Hematopoietic multipotent progenitor cell treated with erythropoietin and hydrocortisone succinate and interleukin-3 and kit ligand, for 15 days (in vitro differentiated cells): ENCODE data around the gene RCOR1.
"Not testable (repeated sequence)": the region's sequence is repeated elsewhere in the genome, so short reads cannot be mapped to it uniquely, and the experiment has no call there.

Source experiments
- DNase-seq: peaks from one replicate; pipeline ENCODE4 v3.0.0-alpha.2; 2015; ENCODE audit warnings: low spot score

Gene RCOR1

GRCh38 chr14:102591944-102592762 is at the start of gene RCOR1:
Gene RCOR1 (plus strand): TSS chr14:102592649. CDS start chr14:102592887, 238 bp downstream.
- peak; percentile 97 for DNase-seq

- no peak for DNase-seq
These were observed 48.3 kb upstream of the RCOR1 start for GRCh38 chr14:102544046-102544746.

- DNase-seq = peak; percentile 62
These were observed 47.5 kb upstream of the RCOR1 start for GRCh38 chr14:102544747-102545460.

DNA sequence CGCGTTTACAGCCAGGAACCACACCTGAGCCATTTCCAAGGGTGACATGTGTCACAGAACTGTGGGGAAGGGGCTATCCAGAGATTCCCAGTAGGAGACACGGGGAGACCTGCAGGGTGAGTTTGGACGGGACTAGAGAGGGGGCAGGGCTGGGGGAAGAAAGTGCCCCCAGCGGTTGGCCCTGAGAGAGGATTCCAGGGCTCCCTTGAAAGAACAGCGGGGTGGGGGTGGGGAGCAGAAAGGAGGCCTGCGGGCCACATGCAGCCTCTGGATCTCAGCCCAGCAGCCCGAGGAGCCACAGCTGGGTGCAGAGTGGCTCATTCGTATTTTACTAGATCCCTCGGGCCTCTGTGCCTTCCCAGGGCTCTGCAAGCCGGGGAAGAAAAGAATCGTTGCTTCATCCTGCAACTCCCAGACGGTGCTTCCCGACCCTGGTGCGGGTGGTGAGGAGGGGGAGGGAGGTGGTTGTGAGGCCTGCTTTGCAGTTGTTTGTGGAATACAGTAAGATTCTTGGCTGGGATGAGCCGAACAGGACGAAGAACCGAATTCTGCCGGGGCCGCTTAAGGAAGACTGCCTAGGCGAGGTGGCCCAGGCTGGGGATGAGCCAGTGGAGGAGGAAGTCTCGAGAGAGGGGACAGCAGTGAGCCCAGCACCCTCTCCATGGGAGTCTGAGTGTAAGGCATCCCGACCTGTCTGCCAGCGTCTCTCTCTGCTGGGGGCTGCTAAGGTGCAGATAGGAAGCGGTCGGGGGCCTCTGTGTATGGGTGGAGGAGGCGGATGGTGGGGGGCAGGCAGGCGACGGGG is 46.8 kb upstream of the RCOR1 start:
- no peak for DNase-seq

- DNase-seq = no peak
These were observed 43.7 kb upstream of the RCOR1 start for GRCh38 chr14:102548616-102549240.

- not testable (repeated sequence) for DNase-seq
These were observed 41.5 kb upstream of the RCOR1 start for GRCh38 chr14:102550927-102551401.

DNA sequence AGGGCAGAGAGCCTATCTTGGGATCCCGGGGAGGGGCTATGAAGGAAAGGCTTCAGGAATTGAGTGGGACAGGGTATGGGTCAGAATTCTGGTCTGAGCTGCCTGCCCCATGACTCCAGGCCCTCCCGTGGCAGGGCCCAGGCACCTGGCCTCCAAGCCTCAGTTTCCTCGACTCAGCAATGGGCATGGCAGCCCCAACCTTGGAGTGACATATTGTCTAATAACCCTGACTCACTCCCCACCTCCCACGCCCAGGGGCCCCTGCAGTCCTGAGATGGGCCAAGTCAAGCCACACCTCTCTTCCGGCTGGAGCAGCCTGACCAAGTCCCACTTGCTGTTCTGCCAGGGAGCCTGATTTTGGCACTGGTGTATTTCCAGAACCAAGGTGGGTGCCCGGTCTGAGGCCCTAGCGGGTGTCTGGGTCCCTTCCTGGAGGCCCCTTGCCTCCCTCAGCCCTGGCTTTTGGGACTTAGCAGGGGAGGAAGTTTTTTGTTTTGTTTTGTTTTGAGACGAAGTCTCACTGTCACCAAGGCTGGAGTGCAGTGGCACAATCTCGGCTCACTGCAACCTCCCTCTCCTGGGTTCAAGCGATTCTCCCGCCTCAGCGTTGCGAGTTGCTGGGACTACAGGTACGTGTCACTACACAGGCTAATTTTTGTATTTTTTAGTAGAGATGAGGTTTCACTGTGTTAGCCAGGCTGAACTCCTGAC is 40.3 kb upstream of the RCOR1 start:
- peak; percentile 79 for DNase-seq

DNA sequence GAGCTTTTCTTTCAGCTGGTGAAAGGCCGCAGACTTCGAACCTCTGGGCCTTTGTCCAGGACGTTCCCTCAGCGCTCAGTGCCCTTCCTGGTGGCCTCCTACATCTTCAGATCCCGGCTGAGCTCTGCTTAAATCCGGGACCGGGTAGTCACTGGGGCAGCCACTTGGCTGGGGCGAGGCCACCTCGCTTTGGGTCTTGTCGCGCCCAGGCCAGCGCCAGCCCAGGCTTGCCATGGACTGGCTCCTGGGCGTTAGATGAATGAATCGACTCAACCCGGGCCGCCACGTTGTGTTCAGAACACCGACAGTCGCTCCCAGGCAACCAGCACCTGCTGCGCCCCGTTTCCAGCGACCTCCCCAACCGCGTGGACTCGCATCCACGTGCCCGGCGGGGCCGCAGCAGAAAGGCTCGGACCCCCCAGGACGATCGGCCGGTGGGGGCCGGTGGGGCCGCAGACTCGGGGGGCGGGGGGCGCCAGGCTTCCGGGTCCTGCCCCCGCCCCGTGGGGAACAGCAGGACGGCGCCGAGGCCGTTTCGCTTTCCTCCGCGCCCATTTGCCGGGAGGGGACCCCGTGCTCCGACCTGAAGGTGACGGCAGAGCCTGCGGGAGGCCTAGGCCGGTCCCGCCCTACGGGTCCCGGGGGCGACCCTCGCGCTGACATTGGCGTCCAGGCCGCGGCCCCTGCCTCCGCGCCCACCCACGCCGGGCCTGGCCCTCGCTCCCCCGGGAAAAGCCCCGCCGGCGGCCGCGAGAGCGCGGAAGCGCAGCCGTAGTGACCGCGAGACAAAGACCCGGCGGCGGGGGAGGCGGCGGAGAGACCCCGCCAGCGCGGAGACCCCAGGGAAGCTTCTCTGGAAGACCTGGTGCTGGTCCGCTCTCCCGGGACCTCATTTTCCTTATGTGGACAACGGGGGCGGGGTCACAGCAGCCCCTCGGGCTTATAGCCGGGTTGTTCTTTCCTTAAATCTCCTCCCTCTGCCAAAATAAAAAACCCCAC is 37.3 kb upstream of the RCOR1 start:
- peak; percentile 36 for DNase-seq

DNA sequence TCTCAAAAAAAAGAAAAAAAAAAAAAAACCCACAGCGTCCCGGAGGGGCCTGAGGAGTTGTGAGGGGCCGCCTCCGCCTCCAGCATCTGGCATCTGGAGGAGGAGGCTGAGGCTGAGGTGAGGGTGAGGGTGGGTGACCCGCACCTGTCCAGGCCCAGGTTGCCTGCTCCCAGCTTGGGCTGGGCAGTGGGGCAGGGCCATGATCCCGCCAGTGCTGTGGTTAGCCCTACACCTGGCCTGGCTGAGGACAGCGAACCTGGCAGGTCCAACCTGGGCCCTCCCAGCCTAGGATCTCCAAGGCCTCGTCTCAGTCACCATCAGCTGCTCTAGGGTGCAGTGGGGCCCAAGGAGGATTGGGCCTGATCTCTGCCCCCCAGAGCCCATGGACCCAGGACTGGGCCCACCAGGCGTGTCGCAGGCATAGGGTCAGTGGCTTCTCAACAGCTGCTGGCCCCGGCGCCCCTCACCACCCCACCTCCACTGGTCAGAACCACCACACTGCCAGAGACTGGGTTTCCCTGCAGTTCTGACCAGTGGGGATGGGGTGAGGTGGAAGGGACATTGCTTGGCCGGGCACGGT is 36.3 kb upstream of the RCOR1 start:
- DNase-seq = no peak

DNA sequence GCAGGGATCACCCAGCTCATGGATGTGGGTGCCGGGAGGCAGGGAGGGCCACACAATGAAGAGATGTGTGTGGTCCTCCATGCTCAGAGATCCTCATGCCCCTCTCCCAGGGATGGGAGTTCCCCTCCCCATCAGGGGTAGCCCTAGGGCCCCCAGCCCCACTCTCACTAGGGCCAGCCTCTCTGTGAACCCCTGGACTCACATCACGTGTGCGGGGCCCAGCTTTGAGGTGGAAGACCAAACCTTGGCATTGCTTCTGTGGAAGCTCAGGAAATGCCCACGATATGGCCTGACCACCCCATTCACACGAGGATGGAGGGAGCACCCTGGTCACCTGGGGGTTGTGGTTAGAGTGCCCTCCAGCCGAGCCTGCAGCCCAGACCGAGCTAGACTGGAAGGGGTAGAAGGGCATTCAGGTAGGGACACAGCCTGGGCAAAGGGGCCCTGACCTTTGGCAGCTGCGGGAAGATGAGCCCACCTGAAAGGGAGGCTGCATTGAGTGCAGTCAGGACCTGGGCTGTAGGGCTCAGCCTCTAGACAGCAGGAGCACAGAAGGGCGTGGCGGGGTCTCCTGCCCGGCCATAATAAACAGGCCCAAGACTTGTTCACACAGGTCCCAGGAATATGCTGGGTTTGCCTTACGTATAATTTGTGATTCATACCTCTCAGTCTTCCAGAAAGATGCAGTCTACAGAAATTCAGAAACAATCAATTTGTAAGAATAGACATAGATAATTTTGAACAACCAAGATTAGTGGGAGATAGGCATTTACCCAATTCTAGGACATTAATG is 34.8 kb upstream of the RCOR1 start:
- DNase-seq = no peak

DNA sequence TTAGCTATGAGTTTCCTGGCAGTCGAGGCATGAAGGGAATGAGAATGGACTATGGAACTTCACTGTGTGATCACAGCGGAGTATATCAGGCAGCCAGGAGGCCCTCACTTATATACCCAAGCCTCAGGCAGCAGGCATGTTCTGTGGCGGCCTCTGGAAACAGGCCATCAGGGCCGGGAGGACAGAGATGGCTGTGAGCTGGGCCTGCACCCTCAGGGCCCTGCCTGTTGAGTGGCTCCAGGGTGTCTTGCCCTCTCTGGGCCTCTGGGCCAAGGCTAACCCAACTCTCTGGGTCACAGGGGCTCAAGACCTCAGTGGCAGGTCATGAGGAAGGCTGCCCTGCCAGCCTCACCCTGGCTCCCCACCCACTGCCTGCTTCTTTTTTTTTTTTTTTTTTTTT is 33.9 kb upstream of the RCOR1 start:
- no peak for DNase-seq

GRCh38 chr14:102560458-102561261 is 31.8 kb upstream of the RCOR1 start:
- no peak for DNase-seq

GRCh38 chr14:102565331-102565887 is 27.0 kb upstream of the RCOR1 start:
- DNase-seq = no peak

GRCh38 chr14:102565959-102566358 is 26.5 kb upstream of the RCOR1 start:
- no peak for DNase-seq

DNA sequence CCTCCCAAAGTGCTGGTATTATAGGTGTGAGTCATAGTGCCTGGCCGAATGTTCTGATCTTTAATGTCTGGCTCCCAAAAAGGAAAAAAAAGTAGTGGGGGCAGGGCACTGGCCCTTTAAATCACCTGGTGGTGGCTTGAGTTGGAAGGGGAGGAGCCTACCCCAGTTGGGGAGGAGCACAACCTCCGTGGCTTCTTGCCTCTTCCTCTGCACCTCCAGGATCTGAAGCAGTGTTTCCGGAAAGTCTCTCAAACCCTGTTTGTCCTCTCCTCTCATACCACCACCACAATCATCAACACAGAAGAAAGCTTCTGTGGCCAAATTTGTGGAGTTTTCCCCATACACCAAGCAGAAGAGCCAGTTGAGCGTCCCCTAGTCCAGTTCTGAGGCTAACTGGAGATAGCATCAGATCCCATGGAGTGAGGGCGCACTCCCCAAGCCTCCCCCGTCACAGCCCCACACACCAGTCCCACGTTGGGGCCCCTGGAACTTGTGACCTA is 24.3 kb upstream of the RCOR1 start:
- DNase-seq = peak; percentile 24

DNA sequence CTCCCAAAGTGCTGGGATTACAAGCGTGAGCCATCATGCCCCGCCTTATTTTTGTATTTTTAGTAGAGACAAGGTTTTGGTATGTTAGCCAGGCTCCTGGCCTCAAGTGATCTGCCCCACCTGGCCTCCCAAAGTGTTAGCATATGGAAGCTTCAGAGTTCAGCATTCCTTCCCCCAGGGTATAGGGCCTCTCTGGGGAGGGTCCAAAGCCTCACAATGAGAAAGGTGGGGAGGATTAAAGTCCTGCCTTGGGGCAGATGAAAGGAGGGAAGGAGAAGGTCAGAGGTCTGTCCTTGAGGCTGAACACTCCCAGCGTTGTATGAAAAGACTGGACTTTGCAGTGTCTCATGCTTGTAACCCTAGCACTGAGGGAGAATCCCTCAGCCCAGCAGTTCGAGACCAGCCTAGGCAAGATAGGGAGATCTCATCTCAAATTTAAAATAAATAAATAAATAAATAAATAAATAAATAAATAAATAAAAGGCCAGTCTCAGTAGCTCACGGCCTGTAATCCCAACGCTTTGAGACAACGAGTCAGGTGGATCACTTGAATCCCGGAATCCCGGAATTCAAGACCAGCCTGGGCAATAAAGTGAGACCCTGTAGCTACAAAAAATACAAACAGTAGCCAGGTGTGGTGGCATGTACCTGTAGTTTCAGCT is 22.0 kb upstream of the RCOR1 start:
- no peak for DNase-seq
